Neural cell (in vitro differentiated cells): Measurements from ENCODE around the gene FTSJ3.

Experiments
- EP300 ChIP-seq: fragments of 450-650 bp; conservative IDR thresholded peaks from 2 replicates; pipeline ENCODE4 v1.6.1; 2014; ENCODE audit warnings: antibody characterized with exemption, mild to moderate bottlenecking, moderate library complexity; ENCODE audit not compliant: poor library complexity, severe bottlenecking
- EZH2 ChIP-seq: fragments of 200-600, 300-800 bp; shearing (Covaris generic), sonication (generic); IDR thresholded peaks from 2 replicates; pipeline ENCODE4 v1.6.1; 2014; ENCODE audit warnings: antibody characterized with exemption, low read length, borderline replicate concordance, mild to moderate bottlenecking; ENCODE audit not compliant: insufficient read depth, poor library complexity, severe bottlenecking

DNA sequence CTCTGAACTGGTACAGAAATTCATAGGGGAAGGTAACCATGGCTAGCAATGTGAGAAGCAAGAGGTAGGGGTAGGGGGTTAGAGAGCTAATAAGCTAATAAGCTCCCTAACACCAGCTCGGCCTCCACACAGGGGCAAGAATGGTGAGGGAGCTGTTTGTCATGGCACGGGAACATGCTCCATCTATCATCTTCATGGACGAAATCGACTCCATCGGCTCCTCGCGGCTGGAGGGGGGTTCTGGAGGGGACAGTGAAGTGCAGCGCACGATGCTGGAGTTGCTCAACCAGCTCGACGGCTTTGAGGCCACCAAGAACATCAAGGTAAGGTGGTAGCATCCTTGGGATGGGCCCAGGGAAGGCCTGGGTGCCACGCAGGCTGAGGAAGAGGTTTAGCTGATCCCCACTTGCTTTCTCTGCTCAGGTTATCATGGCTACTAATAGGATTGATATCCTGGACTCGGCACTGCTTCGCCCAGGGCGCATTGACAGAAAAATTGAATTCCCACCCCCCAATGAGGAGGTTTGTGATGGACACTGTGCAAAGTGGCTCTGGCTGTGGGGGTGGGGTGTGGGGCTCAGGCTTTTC lies 3.5 kb upstream of the FTSJ3 start:
- no peak for TF ChIP-seq EZH2
- TF ChIP-seq EP300 = no peak
